Rectal smooth muscle tissue (tissue), 1 donor: ENCODE results near the gene KRTAP17-1.

Experiments used
- H3K27ac ChIP-seq: one replicate; pipeline ENCODE4 v1.7.0; 2013; ENCODE audit warnings: low read depth, low read length, inconsistent platforms
- H3K27me3 ChIP-seq: one replicate; pipeline ENCODE4 v1.7.0; 2013; ENCODE audit warnings: low read length; ENCODE audit not compliant: control insufficient read depth, insufficient read depth
- H3K36me3 ChIP-seq: one replicate; pipeline ENCODE4 v1.7.0; 2013; ENCODE audit warnings: low read length; ENCODE audit not compliant: control insufficient read depth, insufficient read depth
- H3K4me1 ChIP-seq: one replicate; pipeline ENCODE4 v1.7.0; 2013; ENCODE audit warnings: low read length; ENCODE audit not compliant: control insufficient read depth, insufficient read depth
- H3K4me3 ChIP-seq: one replicate; pipeline ENCODE4 v1.7.0; 2013; ENCODE audit warnings: low read length
- H3K9ac ChIP-seq: one replicate; pipeline ENCODE4 v1.7.0; 2013; ENCODE audit warnings: low read length

KRTAP17-1 gene

DNA sequence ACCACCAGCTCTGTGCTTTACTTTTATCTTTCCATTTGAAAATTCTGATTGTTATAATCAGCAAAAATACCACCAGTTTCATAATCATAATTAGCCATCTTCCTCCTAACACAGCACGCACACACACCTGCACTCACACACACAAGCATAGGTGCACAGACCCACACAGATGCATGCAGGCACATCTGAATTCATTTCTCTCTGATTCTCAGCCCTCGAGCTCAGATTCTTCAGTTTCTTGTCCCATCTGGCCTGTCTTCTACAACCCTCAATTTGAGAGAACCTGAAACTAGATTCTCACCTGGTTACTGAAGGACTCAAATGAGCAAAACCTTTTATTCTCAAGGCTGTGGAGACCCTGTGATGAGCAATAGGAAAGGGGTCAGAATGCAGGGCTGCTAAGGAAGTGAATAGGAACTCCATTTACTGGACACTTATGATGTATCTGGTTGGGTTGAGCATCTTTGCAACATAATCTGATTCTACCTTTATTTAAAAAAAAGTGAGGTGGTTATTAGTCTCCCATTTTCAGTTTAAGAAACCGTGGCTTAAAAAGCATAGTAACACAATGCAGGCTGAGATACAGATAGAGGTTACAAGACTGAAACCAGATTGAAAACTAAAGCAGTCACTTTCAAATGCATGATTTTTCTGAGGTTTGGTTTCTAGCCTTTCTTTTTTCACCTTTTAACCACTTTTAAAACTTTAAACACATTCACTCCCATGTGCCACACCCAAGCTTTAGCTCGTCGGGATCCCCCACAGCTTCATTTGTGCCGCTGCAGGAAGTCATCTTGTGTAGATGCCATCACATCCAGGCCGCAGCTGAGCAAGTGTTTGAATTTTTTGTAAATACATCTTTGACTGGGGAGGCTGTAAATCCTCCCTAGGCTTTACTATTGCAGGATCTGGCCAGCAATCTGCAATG lies 25.7 kb upstream of the KRTAP17-1 start:
- Histone ChIP-seq H3K36me3 (no peaks in the 10 kb centered on the region), H3K27me3 (no peaks in the 10 kb centered on the region), H3K9ac (no peak overlapping the region), H3K4me3 (no peak overlapping the region), H3K27ac (no peak overlapping the region), H3K4me1 (no peaks in the 10 kb centered on the region)

DNA sequence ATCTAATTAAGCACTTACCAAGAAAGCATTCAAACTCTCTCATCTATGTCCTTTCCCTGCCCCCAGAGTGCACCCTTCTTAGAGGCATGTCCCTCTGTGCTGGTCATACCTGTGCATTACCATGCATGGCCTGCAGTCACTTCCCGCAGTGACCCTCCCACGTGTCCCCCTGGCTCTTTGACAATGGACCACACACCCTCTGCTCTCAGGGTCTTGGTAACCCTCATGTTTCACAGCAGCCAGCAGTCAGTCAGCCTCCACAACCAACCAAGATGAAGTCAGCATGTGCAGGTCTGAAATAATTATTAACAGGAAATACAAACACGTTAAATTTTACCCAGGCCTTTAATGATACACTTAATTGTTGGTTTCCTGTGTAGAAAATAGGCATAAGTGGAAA lies 25.0 kb upstream of the KRTAP17-1 start:
- no peak overlapping the region for H3K9ac ChIP-seq
- H3K4me3 ChIP-seq = no peak overlapping the region
- no peaks in the 10 kb centered on the region for H3K36me3 ChIP-seq
- no peaks in the 10 kb centered on the region for H3K4me1 ChIP-seq
- no peak overlapping the region for H3K27ac ChIP-seq
- no peaks in the 10 kb centered on the region for H3K27me3 ChIP-seq

DNA sequence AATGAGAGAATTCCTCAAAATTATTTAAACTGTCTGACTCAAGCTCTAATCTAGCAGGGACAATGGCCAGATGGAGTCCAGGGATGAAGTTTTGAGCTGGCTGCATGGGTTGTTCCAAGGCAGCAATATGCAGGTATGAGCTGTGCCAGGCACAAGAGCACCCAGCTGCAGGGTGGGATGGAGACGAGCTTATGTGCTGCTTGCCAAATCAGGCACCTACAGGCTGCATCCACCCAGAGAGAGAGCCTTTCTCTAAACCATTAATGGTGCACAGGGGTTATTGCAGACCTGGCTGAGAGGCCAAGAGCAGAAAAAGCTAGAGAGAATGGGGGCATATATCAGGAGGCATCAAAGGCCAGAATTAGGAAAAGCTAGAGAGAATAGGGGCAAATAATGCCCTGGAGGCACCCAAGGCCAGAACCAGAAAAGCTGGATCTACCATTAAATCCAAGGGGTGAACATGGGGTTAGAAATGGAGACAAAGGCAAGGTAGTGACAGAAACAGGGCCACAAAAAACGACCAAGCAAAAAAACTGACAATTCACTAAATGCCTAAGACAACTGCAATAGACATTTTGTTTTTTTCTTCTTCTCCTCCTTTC lies 24.2 kb upstream of the KRTAP17-1 start:
- H3K27ac ChIP-seq = no peak overlapping the region
- H3K4me3 ChIP-seq = no peak overlapping the region
- no peaks in the 10 kb centered on the region for H3K27me3 ChIP-seq
- no peaks in the 10 kb centered on the region for H3K4me1 ChIP-seq
- no peaks in the 10 kb centered on the region for H3K36me3 ChIP-seq
- no peak overlapping the region for H3K9ac ChIP-seq

DNA sequence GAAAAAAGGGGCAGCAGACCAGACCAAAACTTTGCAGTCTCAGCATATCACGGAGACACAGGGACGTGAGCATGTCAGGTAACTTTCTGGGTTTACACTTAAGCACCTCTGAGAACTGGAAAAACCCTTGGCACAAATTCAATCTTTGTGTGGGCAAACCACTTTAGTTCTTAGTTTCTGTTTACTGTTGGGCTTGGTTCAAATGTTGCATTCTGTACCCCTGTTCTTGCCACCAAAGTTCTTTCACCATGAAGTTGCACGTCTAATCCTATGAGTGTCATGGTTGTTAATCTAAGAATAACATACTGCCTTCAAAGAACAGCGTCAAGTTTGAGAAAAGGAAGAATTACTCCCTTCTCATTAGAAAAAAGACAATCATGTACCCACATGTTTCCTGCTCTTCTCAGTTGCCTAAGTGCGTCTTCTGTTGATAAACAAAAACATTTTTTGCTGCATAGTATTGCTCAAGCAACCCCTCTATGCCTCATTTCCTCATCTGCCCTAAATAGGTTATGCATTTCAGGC lies 23.5 kb upstream of the KRTAP17-1 start:
- Histone ChIP-seq H3K9ac (no peak overlapping the region), H3K36me3 (no peaks in the 10 kb centered on the region), H3K4me1 (no peaks in the 10 kb centered on the region), H3K4me3 (no peak overlapping the region), H3K27me3 (no peaks in the 10 kb centered on the region), H3K27ac (no peak overlapping the region)

DNA sequence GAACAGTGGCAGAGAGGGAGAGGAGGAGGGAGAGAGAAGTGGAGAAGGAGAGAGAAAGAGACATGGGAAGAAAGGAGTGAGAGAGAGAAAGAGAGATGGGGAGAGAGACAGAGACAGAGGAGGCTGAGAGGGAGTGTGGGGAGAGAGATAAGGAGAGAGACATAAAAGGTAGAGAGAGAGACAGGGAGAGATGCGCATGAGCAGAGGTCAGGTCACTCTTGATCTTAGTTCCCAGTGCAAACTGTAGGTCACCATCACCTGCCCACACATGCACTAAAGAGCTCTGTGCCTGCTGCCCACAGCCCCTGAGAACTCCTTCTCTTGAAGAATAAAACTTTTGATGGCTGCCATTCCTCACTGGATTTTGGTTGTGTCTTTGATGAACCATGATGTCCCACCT lies 20.2 kb upstream of the KRTAP17-1 start:
- H3K36me3 ChIP-seq = no peaks in the 10 kb centered on the region
- no peak overlapping the region for H3K27ac ChIP-seq
- no peaks in the 10 kb centered on the region for H3K4me1 ChIP-seq
- no peak overlapping the region for H3K9ac ChIP-seq
- H3K4me3 ChIP-seq = no peak overlapping the region
- no peaks in the 10 kb centered on the region for H3K27me3 ChIP-seq

DNA sequence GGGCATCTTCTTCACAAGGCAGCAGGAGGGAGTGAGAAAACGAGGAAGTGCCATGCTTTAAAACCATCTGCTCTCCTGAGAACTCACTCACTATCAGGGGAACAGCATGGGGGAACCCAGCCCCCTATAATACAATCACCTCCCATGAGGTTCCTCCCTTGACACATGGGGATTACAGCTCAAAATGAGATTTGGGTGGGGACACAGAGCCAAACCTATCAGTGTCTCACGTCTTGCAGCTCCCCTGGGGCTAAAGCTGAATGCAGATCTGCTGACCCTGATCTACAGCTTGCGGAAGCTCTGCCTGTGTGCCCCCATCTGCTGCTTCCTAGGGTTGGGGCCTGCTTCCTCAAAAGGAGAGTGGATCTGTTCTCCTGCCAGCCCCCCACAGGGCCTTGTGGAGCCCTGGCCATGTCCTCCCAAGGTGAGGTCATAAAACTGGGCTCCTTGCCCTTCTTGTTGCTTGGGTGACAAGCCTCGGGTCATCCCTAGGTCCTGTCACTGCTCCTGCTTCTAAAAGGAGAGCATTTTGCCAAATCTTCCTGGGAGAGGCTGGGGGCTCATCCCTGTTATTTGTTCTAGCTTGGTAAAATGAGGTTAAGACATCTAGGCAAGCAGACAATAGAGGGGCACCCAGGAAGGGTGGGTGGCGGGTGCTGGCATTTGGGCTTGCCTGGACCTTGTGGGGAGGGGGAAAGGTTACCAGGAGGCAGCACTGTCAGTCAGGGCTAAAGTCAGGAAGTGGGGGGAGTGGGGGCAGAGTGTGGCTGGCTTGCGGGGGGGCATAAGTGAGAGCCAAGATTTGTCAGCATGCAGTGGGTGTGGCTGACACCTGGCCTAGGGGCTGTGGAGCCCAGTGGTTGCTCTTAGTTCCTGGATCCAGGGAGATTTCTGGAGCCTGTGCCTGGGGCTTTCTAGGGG lies 19.1 kb upstream of the KRTAP17-1 start:
- no peak overlapping the region for H3K9ac ChIP-seq
- H3K4me1 ChIP-seq = no peaks in the 10 kb centered on the region
- no peak overlapping the region for H3K4me3 ChIP-seq
- H3K27me3 ChIP-seq = no peaks in the 10 kb centered on the region
- H3K27ac ChIP-seq = no peak overlapping the region
- no peaks in the 10 kb centered on the region for H3K36me3 ChIP-seq

DNA sequence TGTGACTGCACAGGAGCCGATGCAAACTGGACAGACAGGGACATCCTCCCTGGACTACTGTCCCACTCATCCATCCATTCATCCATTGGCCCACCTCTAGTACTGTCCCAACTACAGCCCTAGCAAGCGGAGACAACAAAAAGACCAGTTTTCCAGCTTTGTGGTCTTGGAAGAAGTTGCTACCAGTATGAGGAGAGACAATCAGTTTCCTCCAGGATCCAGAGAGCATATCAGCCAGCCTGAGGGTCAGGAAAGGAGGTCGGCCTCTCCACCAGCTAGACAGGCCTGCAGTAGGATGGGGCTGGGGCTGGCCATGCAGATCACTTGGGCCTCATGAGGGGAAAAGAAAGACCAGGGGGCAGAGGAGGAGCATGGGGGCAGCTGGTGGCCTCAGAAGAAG lies 18.3 kb upstream of the KRTAP17-1 start:
- H3K36me3 ChIP-seq = no peaks in the 10 kb centered on the region
- H3K4me3 ChIP-seq = no peak overlapping the region
- H3K9ac ChIP-seq = no peak overlapping the region
- no peaks in the 10 kb centered on the region for H3K27me3 ChIP-seq
- no peaks in the 10 kb centered on the region for H3K4me1 ChIP-seq
- no peak overlapping the region for H3K27ac ChIP-seq

DNA sequence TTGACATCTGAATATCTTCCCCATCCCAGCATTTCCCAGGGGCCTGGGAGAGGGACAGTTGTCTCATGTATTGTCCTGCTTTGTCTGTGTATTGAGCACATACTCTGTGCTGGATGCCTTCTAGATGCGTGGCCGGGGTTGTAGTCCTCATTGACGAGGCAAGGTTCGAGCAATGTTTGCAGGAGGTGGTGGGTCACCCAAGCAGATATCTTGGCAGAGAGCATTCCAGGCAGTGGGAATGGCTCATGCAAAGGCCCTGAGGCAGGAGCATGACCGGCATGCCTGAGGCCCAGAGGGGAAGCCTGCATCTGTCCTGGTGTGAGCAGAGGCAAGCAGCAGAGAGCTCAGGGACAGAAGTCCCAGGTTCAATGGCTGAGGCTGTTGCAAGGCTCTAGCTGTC lies 17.6 kb upstream of the KRTAP17-1 start:
- Histone ChIP-seq H3K9ac (no peak overlapping the region), H3K27ac (no peak overlapping the region), H3K36me3 (no peaks in the 10 kb centered on the region), H3K4me1 (no peaks in the 10 kb centered on the region), H3K4me3 (no peak overlapping the region), H3K27me3 (peaks cover 4% of the 10 kb centered on the region)

DNA sequence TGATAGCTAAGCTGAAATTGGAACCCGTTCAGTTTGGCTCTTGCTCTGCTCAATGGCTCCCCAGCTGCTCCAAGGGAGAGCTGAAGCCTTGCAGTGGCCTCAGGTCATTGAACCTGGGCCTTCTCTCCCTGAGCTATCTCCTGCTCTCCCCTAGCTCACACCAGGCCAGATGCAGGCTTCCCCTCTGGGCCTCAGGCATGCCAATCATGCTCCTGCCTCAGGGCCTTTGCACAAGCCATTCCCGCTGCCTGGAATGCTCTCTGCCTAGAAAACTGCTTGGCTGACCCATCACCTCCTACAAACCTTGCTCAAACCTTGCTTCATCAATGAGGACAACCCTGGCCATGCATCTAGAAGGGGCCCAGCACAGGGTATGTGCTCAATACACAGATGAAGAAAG lies 16.7 kb upstream of the KRTAP17-1 start:
- no peak overlapping the region for H3K9ac ChIP-seq
- no peaks in the 10 kb centered on the region for H3K36me3 ChIP-seq
- no peak overlapping the region for H3K4me3 ChIP-seq
- peaks cover 4% of the 10 kb centered on the region for H3K27me3 ChIP-seq
- H3K27ac ChIP-seq = no peak overlapping the region
- H3K4me1 ChIP-seq = no peaks in the 10 kb centered on the region

DNA sequence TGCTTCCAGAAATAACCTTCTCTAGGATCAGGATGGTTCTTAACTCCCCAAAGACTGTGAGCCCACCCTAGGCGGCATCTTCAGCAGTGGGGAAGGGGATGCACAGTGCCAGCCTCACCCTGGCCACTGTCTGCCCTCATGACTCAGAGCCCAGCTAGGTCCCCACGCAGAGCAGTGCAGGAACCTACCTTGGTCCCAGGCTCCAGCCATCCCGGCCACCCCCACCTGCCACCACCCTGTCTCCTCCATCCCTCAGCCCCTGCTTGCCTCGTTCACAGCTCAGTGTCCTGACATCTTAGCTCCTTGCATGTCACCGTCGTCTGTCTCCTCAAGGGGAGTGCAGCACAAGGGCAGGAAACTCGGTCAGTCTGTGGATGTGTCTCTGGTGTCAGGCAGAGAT lies 16.1 kb upstream of the KRTAP17-1 start:
- H3K27me3 ChIP-seq = peaks cover 4% of the 10 kb centered on the region
- no peak overlapping the region for H3K9ac ChIP-seq
- H3K36me3 ChIP-seq = no peaks in the 10 kb centered on the region
- H3K27ac ChIP-seq = no peak overlapping the region
- no peak overlapping the region for H3K4me3 ChIP-seq
- no peaks in the 10 kb centered on the region for H3K4me1 ChIP-seq

DNA sequence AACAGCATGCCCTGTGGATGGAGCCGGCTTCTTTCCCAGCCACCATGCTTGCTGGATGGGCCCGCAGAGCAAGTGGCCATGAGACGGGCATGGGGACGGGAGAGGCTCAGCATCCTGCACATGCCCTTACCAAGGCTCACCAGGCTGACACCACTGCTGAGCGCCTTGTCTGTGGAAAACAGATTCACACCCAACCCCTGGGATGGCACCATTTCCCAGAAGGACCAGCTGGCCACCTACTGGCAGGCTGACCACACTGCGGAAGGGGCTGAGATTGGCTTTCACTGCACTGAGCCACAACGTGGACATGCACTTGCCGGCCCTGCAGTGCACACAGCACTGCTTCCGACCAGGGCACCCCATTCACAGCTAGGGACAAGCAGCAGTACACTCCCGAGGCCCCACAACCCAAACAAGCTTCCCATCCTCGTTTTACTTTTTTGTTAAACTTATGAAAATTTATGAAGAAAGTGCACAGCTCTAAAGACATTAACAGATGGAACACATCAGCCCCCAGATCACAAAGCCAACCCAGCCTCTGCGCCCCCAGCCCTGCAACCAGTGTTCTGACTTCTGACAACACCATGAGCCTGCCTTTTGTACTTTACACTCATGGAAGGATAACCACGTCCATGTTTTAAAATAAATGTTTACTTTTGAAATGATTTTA lies 13.9 kb upstream of the KRTAP17-1 start:
- H3K4me1 ChIP-seq = no peaks in the 10 kb centered on the region
- no peaks in the 10 kb centered on the region for H3K36me3 ChIP-seq
- no peak overlapping the region for H3K9ac ChIP-seq
- no peak overlapping the region for H3K27ac ChIP-seq
- H3K4me3 ChIP-seq = no peak overlapping the region
- H3K27me3 ChIP-seq = peaks cover 4% of the 10 kb centered on the region

DNA sequence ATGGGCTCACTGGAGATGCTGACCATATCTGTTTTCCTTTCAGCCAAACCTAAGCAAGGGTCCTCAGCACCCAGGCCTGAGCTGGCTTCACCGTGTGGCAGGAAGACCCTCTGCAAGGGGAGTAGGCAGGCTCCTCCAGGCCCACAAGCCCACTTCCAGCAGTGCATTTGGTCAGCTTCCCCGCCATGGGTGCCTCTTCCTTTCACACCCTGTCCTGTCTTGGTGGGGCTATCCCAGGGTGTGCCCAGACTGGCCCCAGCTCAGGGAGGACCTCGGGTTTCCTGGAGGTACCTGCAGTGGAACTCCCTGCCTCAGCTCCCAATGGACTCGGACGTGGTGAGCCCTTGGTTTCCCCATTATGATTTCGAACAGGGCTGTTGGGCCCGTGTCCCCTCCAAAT lies 12.7 kb upstream of the KRTAP17-1 start:
- no peak overlapping the region for H3K4me3 ChIP-seq
- peaks cover 4% of the 10 kb centered on the region for H3K27me3 ChIP-seq
- no peaks in the 10 kb centered on the region for H3K36me3 ChIP-seq
- no peak overlapping the region for H3K27ac ChIP-seq
- no peak overlapping the region for H3K9ac ChIP-seq
- no peaks in the 10 kb centered on the region for H3K4me1 ChIP-seq
